Activated CD4-positive, alpha-beta T cell treated with anti-CD3 and anti-CD28 coated beads for 1 hour (primary cell): Measurements from ENCODE around the gene VIP.

Experiments
- DNase-seq: peaks from one replicate; pipeline ENCODE4 v3.0.0-alpha.2; 2020

The VIP gene

DNA sequence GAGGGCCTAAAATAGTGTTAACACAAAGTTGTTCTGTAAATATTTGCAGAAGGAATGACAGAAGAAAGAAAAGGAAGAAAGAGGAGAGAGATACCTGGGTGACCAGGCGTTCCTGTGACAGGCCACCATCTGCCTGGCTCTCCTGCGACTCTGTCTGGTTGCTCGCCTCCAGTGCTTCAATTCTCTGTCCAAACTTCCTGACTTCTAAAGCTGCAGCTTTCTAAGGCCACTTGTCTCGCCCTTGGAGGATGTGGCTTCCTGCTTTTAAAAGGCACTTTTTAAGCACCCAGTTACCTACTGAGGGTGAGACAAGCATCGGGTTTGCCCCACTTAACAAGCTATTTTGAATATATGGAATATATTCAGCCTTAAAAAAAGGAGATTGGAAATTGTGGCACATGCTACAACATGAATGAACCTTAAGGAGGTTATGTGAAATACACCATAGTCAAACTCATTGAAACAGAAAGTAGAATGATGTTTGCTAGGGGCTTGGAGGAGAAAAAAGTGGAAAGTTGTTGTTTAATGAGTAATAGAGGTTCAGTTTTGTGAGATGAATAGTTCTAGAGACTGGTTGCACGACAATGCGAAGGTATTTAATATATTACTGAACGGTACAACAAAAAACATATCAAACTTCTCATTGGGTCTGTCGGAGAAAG lies 32.8 kb downstream of the VIP start:
- no peak for DNase-seq

DNA sequence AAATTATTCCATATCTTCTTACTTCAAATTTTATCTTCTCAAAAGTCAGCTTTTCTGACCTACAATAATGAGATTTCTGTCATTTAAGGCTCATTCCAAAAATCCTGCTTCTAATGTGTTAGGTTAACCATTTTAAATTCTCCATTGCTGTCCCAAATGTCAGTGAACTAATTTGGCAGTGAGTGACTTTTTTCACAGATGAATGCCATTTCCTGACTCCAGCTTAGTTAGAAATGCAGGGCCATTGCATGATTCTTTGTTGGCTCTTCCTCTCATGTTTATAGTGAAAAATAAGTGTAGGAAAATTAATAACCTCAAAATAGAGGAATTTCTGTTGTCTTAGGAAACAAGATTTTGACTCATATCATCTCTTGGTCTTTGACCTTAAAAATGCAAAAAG lies 44.1 kb downstream of the VIP start:
- no peak for DNase-seq

DNA sequence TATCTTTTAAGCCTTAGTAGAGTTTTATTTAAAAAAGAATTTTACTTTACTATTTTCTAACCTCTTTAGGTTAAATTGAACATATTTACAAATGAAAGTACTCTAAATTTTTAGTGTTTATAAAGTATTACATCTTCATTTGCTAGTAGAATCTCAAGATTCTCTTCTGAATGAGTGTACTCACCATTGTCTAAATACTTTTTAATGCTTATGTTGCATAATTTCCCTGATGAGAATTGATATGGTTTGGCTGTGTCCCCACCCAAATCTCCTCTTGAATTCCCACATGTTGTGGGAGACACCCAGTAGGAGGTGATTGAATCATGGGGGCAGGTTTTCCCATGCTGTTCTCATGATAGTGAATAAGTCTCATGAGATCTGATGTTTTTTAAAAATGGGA lies 53.6 kb downstream of the VIP start:
- no peak for DNase-seq
